IMR-90 (cell line): Measurements from ENCODE around the gene C6orf58. TPM values are rescaled to one million over a fixed set of nuclear protein-coding genes. Genes with fewer than 3 reads are reported as not detected.

Source experiments
- ATAC-seq: fragments of 200-7000 bp; cut with Tn5 transposase; 2 replicates; pipeline ENCODE4 v1.9.1; 2020; ENCODE audit warnings: low read depth, mild to moderate bottlenecking, moderate library complexity
- BruUV-seq: library from RNA; stranded (reverse); fragments of 400-500 nt; replicated peaks from 2 replicates; lab custom pipeline; 2021; lab: Mats Ljungman, UMichigan
- CTCF ChIA-PET: fragments of 300-600 bp; formaldehyde crosslinking; extraction: SDS; loops from one replicate; lab custom pipeline; 2021; ENCODE audit warnings: antibody characterized with exemption; lab: Yijun Ruan, JAX
- POLR2A ChIA-PET: fragments of 300-600 bp; sonication (Branson Sonifier 250); formaldehyde crosslinking; loops from one replicate; lab custom pipeline; 2022; ENCODE audit warnings: antibody characterized with exemption; ENCODE audit not compliant: unreplicated experiment; lab: Charles Lee
- DNase-seq: peaks from one replicate; pipeline ENCODE4 v3.0.0; 2013
- H2AFZ ChIP-seq: replicated peaks from 2 replicates; pipeline ENCODE3; 2013; ENCODE audit warnings: low read length, mild to moderate bottlenecking; ENCODE audit not compliant: poor library complexity
- H2AK5ac ChIP-seq: 2 replicates; pipeline ENCODE4 v1.6.1; 2013; ENCODE audit warnings: low read depth, low read length, inconsistent platforms
- H2AK9ac ChIP-seq: replicated peaks from 2 replicates; pipeline ENCODE3; 2013; ENCODE audit warnings: mild to moderate bottlenecking, low read depth, low read length, moderate library complexity; ENCODE audit not compliant: poor library complexity
- H2BK120ac ChIP-seq: 2 replicates; pipeline ENCODE4 v1.6.1; 2013; ENCODE audit warnings: low read depth, low read length, inconsistent platforms
- H2BK15ac ChIP-seq: 3 replicates; pipeline ENCODE4 v1.6.1; 2013; ENCODE audit warnings: low read depth, low read length, inconsistent platforms
- H2BK20ac ChIP-seq: 2 replicates; pipeline ENCODE4 v1.6.1; 2013; ENCODE audit warnings: low read depth, mild to moderate bottlenecking, inconsistent platforms, low read length, moderate library complexity
- H2BK5ac ChIP-seq: 2 replicates; pipeline ENCODE4 v1.6.1; 2013; ENCODE audit warnings: mild to moderate bottlenecking, low read depth, low read length, inconsistent platforms; ENCODE audit not compliant: poor library complexity, severe bottlenecking
- H3K14ac ChIP-seq: replicated peaks from 2 replicates; pipeline ENCODE4 v1.6.1; 2013; ENCODE audit warnings: low read depth, low read length, inconsistent platforms
- H3K18ac ChIP-seq: 2 replicates; pipeline ENCODE4 v1.6.1; 2013; ENCODE audit warnings: low read depth, low read length, control low read depth
- H3K23ac ChIP-seq: 2 replicates; pipeline ENCODE4 v1.6.1; 2013; ENCODE audit warnings: low read depth, low read length, inconsistent platforms
- H3K27ac ChIP-seq: 2 replicates; pipeline ENCODE4 v1.5.1; 2013; ENCODE audit warnings: mild to moderate bottlenecking, control low read depth, low read length; ENCODE audit not compliant: insufficient read depth
- H3K27me3 ChIP-seq: 2 replicates; pipeline ENCODE4 v1.6.1; 2013; ENCODE audit warnings: low read length; ENCODE audit not compliant: control insufficient read depth, insufficient read depth
- H3K36me3 ChIP-seq: 2 replicates; pipeline ENCODE4 v1.6.1; 2013; ENCODE audit warnings: low read length, mixed read lengths; ENCODE audit not compliant: control insufficient read depth, insufficient read depth
- H3K4ac ChIP-seq: 2 replicates; pipeline ENCODE4 v1.6.1; 2013; ENCODE audit warnings: low read depth, low read length, inconsistent platforms
- H3K4me1 ChIP-seq: 2 replicates; pipeline ENCODE4 v1.6.1; 2013; ENCODE audit warnings: low read length, mixed read lengths; ENCODE audit not compliant: control insufficient read depth, insufficient read depth
- H3K4me2 ChIP-seq: 2 replicates; pipeline ENCODE4 v1.6.1; 2013; ENCODE audit warnings: low read depth, mild to moderate bottlenecking, control low read depth, low read length, moderate library complexity
- H3K4me3 ChIP-seq: 2 replicates; pipeline ENCODE4 v1.5.1; 2013; ENCODE audit warnings: low read depth, mild to moderate bottlenecking, control low read depth, low read length, moderate library complexity; ENCODE audit not compliant: insufficient read depth
- H3K56ac ChIP-seq: 2 replicates; pipeline ENCODE4 v1.6.1; 2013; ENCODE audit warnings: low read length, inconsistent platforms; ENCODE audit not compliant: insufficient read depth; ENCODE audit errors: extremely low read depth
- H3K79me1 ChIP-seq, 2 experiments: 2 replicates each; pipeline ENCODE4 v1.6.1; 2013; ENCODE audit warnings: low read length in 2 of 2, inconsistent platforms in 1 of 2, low read depth in 1 of 2
- H3K9ac ChIP-seq: 2 replicates; pipeline ENCODE4 v1.6.1; 2013; ENCODE audit warnings: low read depth, low read length, control low read depth
- H3K9me1 ChIP-seq: 2 replicates; pipeline ENCODE4 v1.6.1; 2013; ENCODE audit warnings: low read length, inconsistent platforms; ENCODE audit not compliant: insufficient read depth
- H3K9me3 ChIP-seq: 2 replicates; pipeline ENCODE4 v1.6.1; 2013; ENCODE audit warnings: low read length; ENCODE audit not compliant: control insufficient read depth, insufficient read depth
- H4K20me1 ChIP-seq: 2 replicates; pipeline ENCODE4 v1.6.1; 2013; ENCODE audit warnings: low read length, inconsistent platforms; ENCODE audit not compliant: insufficient read depth
- H4K5ac ChIP-seq: 2 replicates; pipeline ENCODE4 v1.6.1; 2013; ENCODE audit warnings: mild to moderate bottlenecking, low read depth, low read length, control low read depth
- H4K8ac ChIP-seq, 2 experiments: 2 replicates each; pipeline ENCODE4 v1.6.1; 2013; ENCODE audit warnings: low read depth in 2 of 2, low read length in 2 of 2, control low read depth in 1 of 2, inconsistent platforms in 1 of 2
- H4K91ac ChIP-seq: 2 replicates; pipeline ENCODE4 v1.6.1; 2013; ENCODE audit warnings: low read depth, low read length, inconsistent platforms; ENCODE audit not compliant: insufficient read depth
- BHLHE40 ChIP-seq: fragments of 150-350 bp; IDR thresholded peaks from 2 replicates; pipeline ENCODE4 v1.6.1; 2016; ENCODE audit warnings: mild to moderate bottlenecking, low read depth, low read length
- CEBPB ChIP-seq: IDR thresholded peaks from 2 replicates; pipeline ENCODE4 v1.6.1; 2012; ENCODE audit warnings: low read depth, low read length, improper control_type of control experiment
- CHD1 ChIP-seq: IDR thresholded peaks from 2 replicates; pipeline ENCODE4 v1.6.1; 2012; ENCODE audit warnings: low read depth, low read length, improper control_type of control experiment
- CTCF ChIP-seq: conservative IDR thresholded peaks from 2 replicates; pipeline ENCODE4 v1.5.1; 2012; ENCODE audit warnings: mild to moderate bottlenecking, low read depth, low read length, improper control_type of control experiment
- ELK1 ChIP-seq: fragments of 150-350 bp; IDR thresholded peaks from 2 replicates; pipeline ENCODE4 v1.6.1; 2016; ENCODE audit warnings: low read depth, mild to moderate bottlenecking, low read length, moderate library complexity, borderline replicate concordance
- FOS ChIP-seq: fragments of 150-350 bp; IDR thresholded peaks from 2 replicates; pipeline ENCODE4 v1.6.1; 2016; ENCODE audit warnings: low read depth, low read length
- MAFK ChIP-seq: IDR thresholded peaks from 2 replicates; pipeline ENCODE4 v1.6.1; 2012; ENCODE audit warnings: low read depth, low read length, improper control_type of control experiment
- MAZ ChIP-seq: IDR thresholded peaks from 2 replicates; pipeline ENCODE4 v1.6.1; 2012; ENCODE audit warnings: low read depth, mild to moderate bottlenecking, low read length, improper control_type of control experiment, moderate library complexity, borderline replicate concordance
- MXI1 ChIP-seq: IDR thresholded peaks from 2 replicates; pipeline ENCODE4 v1.6.1; 2012; ENCODE audit warnings: low read depth, mild to moderate bottlenecking, low read length, moderate library complexity, borderline replicate concordance
- NFE2L2 ChIP-seq: fragments of 150-350 bp; IDR thresholded peaks from 2 replicates; pipeline ENCODE4 v1.6.1; 2016; ENCODE audit warnings: low read depth, mild to moderate bottlenecking, low read length
- POLR2A ChIP-seq: IDR thresholded peaks from 2 replicates; pipeline ENCODE4 v1.6.1; 2012; ENCODE audit warnings: mild to moderate bottlenecking, low read depth, low read length
- RAD21 ChIP-seq: IDR thresholded peaks from 2 replicates; pipeline ENCODE4 v1.6.1; 2012; ENCODE audit warnings: low read length, improper control_type of control experiment
- RCOR1 ChIP-seq: IDR thresholded peaks from 2 replicates; pipeline ENCODE4 v1.6.1; 2012; ENCODE audit warnings: mild to moderate bottlenecking, low read length, improper control_type of control experiment; ENCODE audit not compliant: insufficient replicate concordance
- RFX5 ChIP-seq: IDR thresholded peaks from 2 replicates; pipeline ENCODE4 v1.8.0; 2012; ENCODE audit warnings: low read depth, mild to moderate bottlenecking, low read length, moderate library complexity
- SMC3 ChIP-seq: fragments of 150-350 bp; IDR thresholded peaks from 2 replicates; pipeline ENCODE4 v1.6.1; 2016; ENCODE audit warnings: low read depth, mild to moderate bottlenecking, antibody characterized with exemption, low read length, moderate library complexity
- USF2 ChIP-seq: fragments of 150-350 bp; IDR thresholded peaks from 2 replicates; pipeline ENCODE4 v1.6.1; 2017; ENCODE audit warnings: mild to moderate bottlenecking, antibody characterized with exemption, low read length, low read depth
- WGBS, 2 experiments: methylation state at CpG; one replicate each; pipeline versions ENCODE4 v1.1.5 to v1.1.7; 2013; ENCODE audit warnings: missing lambda C conversion rate in 2 of 2; ENCODE audit not compliant: insufficient read length in 1 of 2; ENCODE audit errors: extremely low coverage in 2 of 2; 5-methylcytosine and 5-hydroxymethylcytosine counted together
- dilution Hi-C: fragments of 300-500 bp; cut with HindIII; formaldehyde crosslinking; loops from one replicate; pipeline ENCODE4 v1.14.3; 2018; ENCODE audit warnings: low sequenced_read_pairs; ENCODE audit not compliant: unreplicated experiment
- in situ Hi-C: fragments of 300-500 bp; cut with MboI; formaldehyde crosslinking; loops from 3 replicates; pipeline ENCODE4 v1.14.3; 2019; ENCODE audit warnings: low sequenced_read_pairs, inconsistent platforms, mixed read lengths
- intact Hi-C: fragments of 100-400 bp; cut with micrococcal nuclease; formaldehyde crosslinking; loops from 2 replicates; pipeline ENCODE4 v1.10.0; 2022
- polyA plus RNA-seq, 3 experiments: library from polyadenylated mRNA; depleted of rRNA; stranded (reverse); fragments of >200 nt; gene quantifications; 2 replicates each; pipeline ENCODE4 v1.2.3, GENCODE V29; 2012; ENCODE audit warnings: low replicate concordance in 1 of 3
- total RNA-seq: library from RNA; depleted of rRNA; stranded (reverse); fragments of >200 nt; gene quantifications from 2 replicates; pipeline ENCODE4 v1.2.3, GENCODE V29; 2012

C6orf58 gene
- total and polyA plus RNA-seq, 2 of the 4 experiments (the other 2 are of a cell fraction) = 0.09 TPM; not detected in 1

- Histone ChIP-seq H2BK20ac (no peak overlapping the region), H3K27me3 (no peaks in the 10 kb centered on the region), H2BK15ac (no peak overlapping the region), H3K4me3 (no peak overlapping the region), H3K14ac (no peak overlapping the region), H3K9ac (no peak overlapping the region), H2AK9ac (no peak overlapping the region), H3K9me3 (no peaks in the 10 kb centered on the region), H3K4ac (no peak overlapping the region), H3K27ac (no peak overlapping the region), H3K36me3 (no peaks in the 10 kb centered on the region), H2BK5ac (no peak overlapping the region), H3K18ac (no peak overlapping the region), H3K79me1 (no peaks in the 10 kb centered on the region), H4K91ac (no peak overlapping the region), H2BK120ac (no peak overlapping the region), H3K23ac (no peak overlapping the region), H4K8ac (no peak overlapping the region), H2AFZ (no peak overlapping the region), H3K56ac (no peak overlapping the region), H2AK5ac (no peak overlapping the region), H3K9me1 (no peaks in the 10 kb centered on the region), H3K4me1 (no peaks in the 10 kb centered on the region), H4K20me1 (no peaks in the 10 kb centered on the region), H4K5ac (no peak overlapping the region), H3K4me2 (no peak overlapping the region)
- intact Hi-C loops (no loop called here), dilution Hi-C loops (no loop called here), in situ Hi-C loops (no loop called here)
- no CpG with 5 or more reads among the region's 2 CpGs for WGBS, 2 experiments
- ATAC-seq (no peak), DNase-seq (no peak)
- POLR2A ChIA-PET = no interaction called here
- BruUV-seq = no TSS peak
- CTCF ChIA-PET = no interaction called here
- TF ChIP-seq POLR2A (no peak), CHD1 (no peak), USF2 (no peak), RCOR1 (no peak), MAZ (no peak), FOS (no peak), CTCF (no peak), NFE2L2 (no peak), ELK1 (no peak), CEBPB (no peak), BHLHE40 (no peak), RFX5 (no peak), SMC3 (no peak), MAFK (no peak), RAD21 (no peak), MXI1 (no peak)
Measured at GRCh38 chr6:127567476-127567875, 9.5 kb upstream of the C6orf58 start.
